Umbilical cord (tissue), 2 donors: ENCODE results near the gene ADAM10. TPM values are rescaled to one million over a fixed set of nuclear protein-coding genes. Genes with fewer than 3 reads are reported as not detected.
"Not testable (repeated sequence)": the region's sequence is repeated elsewhere in the genome, so short reads cannot be mapped to it uniquely, and the experiment has no call there.

Experiments
- DNase-seq: peaks from one replicate; pipeline ENCODE4 v3.0.0-alpha.2; 2015; ENCODE audit warnings: low spot score
- total RNA-seq: library from RNA; depleted of rRNA; stranded (reverse); fragments of >200 nt; gene quantifications from one replicate; pipeline ENCODE4 v1.2.3, GENCODE V29; 2014; ENCODE audit warnings: low replicate concordance; ENCODE audit not compliant: insufficient read depth

ADAM10 gene
- total RNA-seq, 1 donor from 2014 or later = 104 TPM

DNA sequence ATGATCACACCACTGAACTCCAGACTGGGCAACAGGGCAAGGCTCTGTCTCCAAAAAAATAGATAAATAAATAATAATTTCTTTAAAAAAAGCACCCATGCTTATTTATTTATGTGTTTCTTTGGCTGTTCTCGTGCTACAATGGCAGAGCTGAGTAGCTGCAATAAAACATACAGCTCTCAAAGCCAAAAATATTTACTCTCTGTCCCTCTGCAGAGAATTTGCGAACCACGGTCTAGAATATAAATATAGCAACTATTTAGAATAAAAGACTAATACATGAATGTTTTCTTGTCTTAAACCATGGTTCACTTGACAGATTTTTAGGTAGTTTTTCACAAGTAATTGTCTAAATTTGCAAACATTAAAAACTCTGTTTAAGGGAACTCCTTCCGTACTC lies 72.7 kb downstream of the ADAM10 start:
- DNase-seq = no peak

DNA sequence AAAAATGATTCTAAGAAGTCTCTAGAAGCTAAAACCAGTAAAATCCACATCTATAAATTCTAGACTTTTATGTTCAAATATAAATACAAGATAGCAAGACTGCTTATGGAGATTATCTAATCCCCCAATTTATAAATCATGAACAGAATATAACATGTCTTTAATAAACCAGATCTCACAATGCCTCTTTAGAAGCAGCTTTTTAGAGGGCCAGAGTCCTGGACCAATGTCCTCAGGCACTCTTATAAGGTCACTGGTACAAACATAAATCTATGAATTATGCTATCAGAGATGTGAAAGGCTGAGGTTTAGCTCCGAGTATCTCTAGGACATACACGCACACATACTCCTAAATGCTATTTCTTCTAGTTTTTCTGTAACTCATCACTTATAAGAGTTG lies 78.3 kb downstream of the ADAM10 start:
- peak; percentile 81 for DNase-seq

DNA sequence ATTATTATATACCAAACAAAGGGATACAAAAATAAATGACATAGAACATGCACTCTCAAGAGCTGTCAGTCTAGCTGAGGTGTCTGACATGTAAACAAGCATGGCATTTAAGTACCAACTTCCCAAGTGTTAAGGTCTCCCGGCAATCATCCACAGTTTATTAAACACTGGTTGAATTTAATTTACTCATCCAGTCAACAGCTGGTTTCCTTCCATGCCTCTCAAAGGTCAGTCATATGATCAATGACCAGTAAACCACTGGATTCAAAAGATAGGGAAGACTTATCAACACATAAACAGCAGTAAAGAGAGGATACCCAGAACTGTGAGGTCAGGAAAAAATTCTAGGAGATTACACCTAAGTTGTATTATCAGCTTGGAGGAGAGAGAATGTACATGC lies 80.4 kb downstream of the ADAM10 start:
- peak; percentile 67 for DNase-seq

DNA sequence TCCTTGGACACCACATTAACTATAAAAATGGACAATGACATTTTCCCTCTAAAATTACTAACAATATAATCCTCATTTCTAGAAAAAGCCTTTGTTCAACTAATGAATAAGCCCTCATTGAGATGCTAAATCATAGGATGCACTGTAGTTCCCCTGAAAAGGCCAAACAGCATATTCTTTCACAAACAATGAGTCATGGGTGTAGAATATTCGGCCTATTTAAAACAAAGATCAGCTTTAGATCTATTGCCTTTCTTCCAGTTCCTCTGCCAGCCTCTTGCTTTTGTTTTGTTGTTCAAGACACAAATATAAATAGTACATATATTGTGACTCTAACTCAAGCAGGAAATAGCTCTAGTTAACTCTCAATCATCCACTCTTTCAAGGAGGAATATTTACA lies 82.5 kb downstream of the ADAM10 start:
- DNase-seq = no peak

DNA sequence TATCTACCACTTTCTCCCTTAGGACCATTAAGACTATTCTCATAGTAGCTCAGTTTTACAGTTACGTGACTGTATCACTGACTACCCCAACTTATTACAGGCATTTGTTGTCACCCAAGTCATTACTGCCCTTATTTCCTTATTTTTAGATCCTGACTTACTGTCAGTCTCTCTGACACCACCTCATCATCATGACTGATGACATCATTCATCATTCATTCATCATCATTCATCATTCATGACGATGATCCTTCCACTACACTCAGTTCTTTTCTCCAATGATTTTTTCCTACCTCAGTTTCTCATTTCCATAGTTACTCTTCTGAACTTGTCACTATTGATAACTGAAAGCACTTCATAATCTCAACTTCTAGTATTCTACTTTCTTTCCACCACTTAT lies 83.8 kb downstream of the ADAM10 start:
- no peak for DNase-seq

DNA sequence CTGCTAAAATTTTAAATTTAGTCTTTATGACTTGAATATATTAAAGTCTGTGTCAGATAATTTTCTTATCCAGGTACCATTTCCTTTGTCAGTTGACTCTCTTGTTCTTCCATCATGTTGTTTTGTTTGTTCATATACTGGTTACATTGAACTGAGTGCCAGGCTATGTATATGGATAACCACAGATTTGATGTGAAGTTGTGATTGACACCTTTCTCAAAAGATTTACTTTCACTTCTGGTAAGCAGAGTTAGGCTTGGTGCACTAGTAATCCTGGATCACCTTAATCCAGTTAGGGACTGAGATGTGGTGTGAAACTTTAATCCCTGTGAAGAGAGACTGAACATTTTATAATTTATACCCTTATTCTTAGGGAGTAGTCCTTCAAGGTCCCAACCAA lies 99.4 kb downstream of the ADAM10 start:
- DNase-seq = no peak

DNA sequence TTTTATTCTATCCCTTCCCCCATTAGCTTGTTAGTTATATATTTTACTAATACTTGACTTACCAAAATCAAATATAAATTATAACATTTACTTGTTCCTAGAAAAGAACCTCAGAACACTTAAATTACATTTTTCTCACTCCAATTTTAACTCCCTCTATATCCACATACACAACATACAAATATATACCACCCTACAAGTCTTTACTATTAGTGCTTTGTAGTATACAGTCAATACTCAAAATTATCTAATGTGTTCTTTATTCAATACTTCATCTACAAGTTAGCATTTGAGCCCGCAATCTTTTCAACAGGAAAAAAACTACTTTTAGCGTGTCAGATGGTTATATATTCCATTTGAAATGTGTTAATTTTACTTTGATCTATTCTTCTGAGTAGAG lies 100.3 kb downstream of the ADAM10 start:
- no peak for DNase-seq

DNA sequence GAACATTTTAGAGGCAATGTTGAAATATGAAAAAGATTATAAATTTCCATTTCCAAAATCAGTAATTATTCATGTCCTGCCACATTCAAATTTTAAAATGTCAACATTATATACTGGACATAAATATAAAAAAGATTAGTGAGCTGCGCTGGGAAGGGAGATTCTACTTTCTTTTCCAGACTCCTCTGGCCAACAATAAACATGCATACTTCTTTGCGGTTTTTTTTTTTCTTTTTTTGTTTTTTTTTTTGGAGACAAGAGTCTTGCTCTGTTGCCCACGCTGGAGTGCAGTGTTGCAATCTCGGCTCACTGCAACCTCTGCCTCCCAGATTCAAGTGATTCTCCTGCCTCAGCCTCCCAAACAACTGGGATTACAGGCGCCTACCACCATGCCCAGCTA lies 105.5 kb downstream of the ADAM10 start:
- DNase-seq = no peak

DNA sequence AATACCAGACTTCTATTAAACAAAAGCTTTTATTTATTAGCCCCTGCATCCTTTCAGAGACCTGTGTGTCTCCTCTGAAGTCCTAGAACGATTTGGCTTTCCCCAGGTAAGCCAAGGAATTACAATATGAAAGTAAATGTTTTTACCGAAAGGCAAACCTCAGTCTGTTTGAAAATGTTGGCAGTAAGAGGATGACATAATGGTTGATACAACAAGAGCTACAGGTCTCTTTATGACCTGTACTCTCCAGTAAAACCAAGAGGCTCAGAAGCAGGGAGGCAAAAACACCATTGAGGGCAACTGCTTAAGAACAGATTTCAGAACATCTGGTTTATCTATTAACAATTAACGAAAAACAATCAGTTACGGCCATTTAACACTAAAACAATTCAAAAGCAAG lies 107.8 kb downstream of the ADAM10 start:
- no peak for DNase-seq

DNA sequence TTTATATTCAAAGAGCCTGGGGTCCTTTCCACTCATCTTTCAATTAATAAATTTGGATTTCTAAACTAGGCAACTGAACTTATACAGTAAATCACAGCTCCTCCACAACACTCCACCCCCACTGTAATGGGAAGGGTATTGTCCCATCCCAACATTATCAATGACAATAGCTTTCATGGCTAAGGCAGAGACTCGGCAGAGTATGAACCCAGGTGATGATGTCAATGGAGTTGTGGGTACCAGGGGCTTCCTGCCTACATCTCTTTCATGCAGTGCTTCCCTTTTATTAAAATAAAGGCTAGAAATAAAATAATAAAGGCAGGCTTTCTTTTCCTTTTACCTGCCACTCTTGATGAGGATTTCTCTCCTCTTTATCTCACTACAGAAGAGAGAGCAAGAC lies 109.5 kb downstream of the ADAM10 start:
- no peak for DNase-seq

DNA sequence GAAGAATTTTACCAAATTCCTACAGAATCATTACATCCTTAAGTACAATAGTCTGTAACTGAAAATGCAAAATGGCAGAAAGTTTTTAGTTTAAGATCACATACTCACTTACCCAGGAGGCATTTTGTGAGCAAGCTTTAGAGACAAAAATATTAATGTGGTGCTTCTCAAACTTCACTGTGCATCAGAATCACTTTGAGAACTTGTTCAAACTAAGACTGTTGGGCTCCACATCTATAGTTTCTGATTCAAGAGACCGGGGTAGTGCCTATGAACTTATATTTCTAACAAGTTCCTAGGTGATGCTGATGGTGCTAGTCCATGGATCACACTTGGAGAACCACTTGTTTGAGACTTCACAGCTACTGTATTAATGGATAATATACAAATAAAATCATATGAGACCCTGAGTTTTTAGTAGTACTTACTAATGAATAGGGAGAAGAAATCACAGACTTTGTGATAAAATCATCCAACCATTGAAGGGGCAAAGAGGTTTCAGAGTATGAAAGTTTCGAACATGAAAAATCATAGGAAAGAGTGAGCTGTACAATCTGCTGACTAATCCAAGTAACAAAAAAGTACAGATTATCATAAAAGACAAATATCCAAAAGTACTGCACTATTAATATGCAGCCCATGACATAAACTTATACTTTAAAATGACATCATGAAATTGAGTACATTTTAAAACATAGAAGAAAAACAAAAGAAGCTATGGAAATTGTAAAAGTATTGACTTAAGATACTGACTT lies 110.3 kb downstream of the ADAM10 start:
- no peak for DNase-seq

DNA sequence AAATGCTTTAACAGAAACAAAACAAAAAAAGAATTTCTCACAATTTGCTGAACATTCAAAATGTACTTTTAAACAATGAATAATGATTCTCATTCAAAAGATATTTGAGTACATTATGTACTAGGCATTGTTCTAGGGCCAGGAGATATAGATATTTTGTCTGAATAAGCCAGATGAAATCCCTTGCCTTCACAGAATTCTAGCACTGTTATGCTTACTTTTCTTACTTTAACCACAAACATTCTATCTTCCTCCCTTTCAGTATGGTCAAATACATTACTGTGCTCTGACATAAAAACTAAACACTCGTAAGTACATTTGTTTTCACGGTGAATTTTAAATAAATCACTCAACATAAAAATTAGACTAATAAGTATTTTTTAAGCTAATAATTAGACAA lies 116.7 kb downstream of the ADAM10 start:
- DNase-seq = no peak

DNA sequence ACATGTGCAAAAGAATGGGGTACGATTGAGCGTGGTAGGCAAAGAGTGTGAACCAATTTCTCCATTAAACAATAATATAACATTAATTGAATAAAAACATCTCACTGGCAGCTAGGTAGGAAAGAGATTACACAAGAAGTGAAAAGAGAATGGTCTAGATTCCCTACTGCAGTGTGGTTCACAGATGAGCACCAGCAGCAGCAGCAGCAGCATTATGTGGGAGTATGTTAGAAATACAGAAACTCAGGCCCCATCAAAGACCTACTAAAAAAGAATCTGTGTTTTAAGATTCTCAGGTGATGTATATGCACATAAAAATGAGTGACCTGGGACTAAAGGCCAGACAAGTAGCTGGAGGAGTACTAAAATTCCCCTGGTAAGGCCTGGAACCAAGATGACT lies 118.2 kb downstream of the ADAM10 start:
- DNase-seq = no peak

DNA sequence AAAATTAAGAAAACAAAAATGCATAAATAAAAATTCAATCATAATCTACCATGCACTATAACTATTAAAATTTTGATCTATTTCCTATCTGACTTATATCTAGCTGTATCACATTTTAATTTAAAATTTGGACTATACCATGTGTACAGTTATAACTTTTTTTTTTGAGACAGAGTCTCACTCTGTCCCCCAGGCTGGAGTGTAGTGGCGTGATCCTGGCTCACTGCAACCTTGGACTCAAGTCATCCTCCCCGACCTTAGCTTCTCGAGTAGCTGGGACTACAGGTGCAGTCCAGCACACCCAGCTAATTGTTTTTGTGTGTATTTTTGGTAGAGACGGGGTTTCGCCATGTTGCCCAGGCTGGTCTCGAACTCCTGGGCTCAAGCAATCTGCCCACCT lies 119.9 kb downstream of the ADAM10 start:
- no peak for DNase-seq

DNA sequence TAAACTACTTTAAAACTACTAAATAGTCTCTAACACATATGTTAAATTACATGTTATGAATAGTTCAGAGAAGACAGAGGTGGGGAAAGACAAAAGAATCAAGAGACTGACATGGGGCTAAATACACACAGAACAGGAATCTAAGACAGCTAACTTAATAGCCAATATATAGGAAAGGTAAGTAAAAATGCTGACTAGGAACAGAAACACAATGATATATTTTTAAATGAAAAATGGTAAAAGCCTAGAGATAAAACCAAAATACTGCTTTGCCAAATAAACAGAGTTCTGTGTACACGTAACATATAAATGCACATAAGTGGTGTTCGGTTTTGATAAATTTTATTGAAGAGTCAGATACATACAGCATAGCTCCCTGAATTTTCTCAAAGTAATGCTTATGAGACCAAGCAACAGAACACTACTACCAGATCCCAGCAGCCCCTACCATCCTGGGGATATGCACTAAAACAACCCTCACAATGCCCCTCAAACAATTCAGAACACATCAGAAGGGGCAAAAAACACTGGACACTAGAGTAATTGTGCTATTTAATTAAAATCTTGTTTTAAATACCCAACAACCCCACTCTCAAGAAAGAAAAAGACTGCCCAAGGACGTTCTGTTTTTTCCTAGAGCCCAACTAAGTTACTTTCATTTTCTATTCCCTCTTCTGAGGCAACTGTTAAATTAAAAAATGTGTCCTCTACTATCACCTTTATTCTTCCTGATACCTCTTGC lies 121.1 kb downstream of the ADAM10 start:
- DNase-seq = no peak

DNA sequence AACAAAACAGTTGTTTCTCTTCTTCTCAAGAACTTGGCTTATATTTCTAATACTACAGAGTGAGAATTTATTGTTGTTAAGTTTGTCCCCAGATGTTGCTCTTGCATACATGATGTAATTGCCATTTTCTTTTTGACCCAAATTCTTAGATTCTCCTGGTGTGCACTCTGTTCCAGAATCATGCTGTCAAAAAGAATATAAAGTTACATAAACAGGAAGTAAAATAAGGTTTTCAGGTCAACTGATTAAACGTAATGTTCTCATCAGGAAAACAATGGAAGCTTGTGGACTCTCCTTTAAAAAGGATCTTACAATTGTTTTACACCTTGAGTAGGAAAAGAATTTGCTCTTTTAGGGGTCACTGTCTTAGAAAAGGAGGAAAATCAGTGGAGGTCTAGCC lies 121.8 kb downstream of the ADAM10 start:
- DNase-seq = no peak

DNA sequence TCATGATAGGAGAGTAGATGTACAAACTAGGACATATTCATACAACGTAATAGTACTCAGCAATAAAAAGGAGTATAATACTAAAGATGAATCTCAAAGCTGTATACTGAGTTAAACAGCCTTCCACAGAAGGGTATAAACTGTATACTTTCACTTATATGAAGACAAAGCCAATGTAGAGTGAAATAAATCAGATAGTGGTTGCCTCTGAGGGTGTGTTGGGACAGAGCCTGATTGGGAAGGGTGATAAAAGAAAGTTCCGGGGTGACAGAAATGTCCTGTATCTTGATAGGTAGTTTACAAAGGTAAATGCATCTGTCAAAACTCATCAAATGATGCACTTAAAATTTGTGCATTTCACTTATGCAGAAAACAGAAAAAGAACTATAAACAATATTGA lies 122.5 kb downstream of the ADAM10 start:
- DNase-seq = no peak

DNA sequence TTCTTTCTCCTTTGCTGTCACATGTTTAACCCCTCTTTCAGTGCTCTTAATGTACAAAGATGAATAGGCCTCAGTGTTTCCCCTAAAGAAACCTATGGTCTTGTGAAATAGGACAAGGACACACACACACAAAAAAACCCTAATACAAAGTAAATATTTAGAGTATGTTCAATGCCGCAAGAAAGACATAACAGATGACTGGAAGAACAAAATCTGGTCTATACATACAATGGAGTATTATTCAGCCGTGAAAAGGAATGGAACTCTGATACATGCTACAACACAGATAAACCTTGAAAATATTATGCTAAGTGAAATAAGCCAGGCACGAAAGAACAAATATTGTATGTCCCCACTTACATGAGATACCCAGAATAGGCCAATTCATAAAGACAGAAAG lies 123.1 kb downstream of the ADAM10 start:
- no peak for DNase-seq

DNA sequence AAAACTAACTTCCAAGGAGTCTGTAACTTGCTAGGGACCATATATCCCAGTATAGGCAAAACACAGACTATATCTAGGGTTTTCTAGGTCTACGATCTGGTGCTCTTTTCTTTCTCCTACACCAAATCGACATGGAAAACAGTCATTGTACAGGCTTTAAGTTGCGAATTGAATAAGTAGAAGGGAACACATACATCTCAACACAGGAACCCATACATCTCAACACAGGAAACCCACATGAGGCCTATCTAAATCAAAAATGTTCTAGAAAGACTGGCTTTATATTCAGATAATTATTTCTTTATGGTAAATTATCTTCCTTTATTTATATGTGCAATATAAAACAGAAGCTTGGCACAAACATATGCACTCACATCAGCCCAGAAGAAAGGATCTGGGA lies 126.6 kb downstream of the ADAM10 start:
- no peak for DNase-seq

DNA sequence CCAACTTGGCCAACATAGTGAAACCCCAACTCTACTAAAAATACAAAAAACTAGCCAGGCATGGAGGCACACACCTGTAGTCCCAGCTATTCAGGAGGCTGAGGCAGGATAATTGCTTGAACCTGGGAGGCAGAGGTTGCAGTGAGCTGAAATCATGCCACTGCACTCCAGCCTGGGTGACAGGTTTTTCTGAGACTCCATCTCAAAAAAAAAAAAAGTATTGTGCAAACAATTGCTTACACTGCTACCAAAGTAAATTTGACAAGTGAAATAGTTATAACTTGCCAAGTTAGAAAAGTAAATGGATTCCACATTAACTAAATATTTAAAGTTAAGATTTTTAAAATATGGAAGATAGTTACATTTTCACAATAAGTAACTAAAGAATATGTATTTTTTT lies 129.2 kb downstream of the ADAM10 start:
- DNase-seq = not testable (repeated sequence)

DNA sequence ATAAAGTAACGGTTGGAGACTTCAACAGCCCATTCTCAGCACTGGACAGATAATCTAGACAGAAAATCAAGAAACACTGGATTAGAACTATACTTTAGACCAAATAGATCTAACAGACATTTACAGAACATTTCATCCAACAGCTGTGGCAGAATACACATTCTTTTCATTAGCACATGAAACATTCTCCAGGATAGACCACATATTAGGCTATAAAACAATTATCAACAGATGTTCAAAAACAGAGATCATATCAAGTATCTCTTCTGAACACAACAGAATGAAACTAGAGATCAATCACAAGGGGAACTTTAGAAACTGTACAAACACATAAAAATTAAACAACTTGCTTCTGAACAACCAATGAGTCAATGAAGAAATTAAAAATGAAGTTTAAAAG lies 133.3 kb downstream of the ADAM10 start:
- DNase-seq = no peak

DNA sequence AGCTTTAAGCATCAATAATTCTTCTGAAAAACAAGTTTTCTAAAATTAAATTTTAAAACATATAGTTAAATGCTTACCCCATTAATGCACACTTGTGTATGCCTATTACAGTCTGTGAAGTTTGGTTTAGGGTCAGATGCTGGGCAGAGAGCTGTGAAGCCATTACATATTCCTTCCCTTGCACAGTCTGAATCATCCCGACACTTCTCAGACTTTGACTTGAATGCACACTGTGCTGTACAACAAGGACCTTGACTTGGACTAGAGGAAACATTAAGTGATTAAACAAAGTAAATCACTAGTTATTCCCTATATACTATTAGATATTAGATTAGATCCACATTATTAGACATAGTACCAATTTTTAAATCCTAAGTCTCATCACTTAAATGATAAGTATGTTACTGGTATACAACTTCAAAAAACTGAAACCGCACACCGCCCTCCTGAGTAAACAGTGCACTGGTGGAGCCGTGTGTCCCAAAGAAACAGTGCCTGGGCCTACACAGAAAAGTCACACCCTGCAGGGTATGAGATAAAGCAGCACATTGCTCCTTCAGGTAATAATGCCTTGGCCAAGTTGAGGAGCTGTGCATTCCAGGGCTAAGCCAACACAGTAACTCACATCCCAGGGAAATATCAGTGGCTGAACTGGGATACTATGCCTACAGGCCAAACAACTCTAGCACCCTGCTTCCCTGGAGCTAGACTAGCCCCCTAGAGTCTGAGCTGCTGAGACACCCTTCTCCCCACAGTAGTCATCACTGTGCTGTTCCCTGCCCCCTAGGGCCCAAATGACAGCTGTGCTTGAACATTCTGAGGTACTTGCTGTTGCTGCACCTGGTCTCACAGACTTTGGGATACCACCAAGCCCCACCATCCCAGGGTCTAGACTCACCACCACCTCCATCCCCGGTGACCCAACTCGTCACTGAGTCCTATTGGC lies 137.5 kb downstream of the ADAM10 start:
- no peak for DNase-seq
